Neural progenitor cell (in vitro differentiated cells): ENCODE measurements around the gene VASH2. TPM values are rescaled to one million over a fixed set of nuclear protein-coding genes. Genes with fewer than 3 reads are reported as not detected.

Experiments used
- DNase-seq: peaks from one replicate; pipeline ENCODE4 v3.0.0-alpha.2; 2016; ENCODE audit warnings: low spot score
- H2AFZ ChIP-seq: fragments of 200-600 bp; sonication (generic); replicated peaks from 2 replicates; pipeline ENCODE4 v1.6.1; 2016; ENCODE audit warnings: antibody characterized with exemption
- H3F3A ChIP-seq: fragments of 200-600 bp; sonication (generic); 2 replicates; pipeline ENCODE4 v1.6.1; 2016; ENCODE audit warnings: antibody characterized with exemption, low read depth
- H3K27ac ChIP-seq: fragments of 200-600 bp; sonication (generic); 2 replicates; pipeline ENCODE4 v1.5.1; 2016; ENCODE audit warnings: mild to moderate bottlenecking
- H3K27me3 ChIP-seq: fragments of 200-600 bp; sonication (generic); 2 replicates; pipeline ENCODE4 v1.6.1; 2016; ENCODE audit warnings: mild to moderate bottlenecking, moderate library complexity
- H3K36me3 ChIP-seq: fragments of 200-600 bp; sonication (generic); 2 replicates; pipeline ENCODE4 v1.5.1; 2016
- H3K4me1 ChIP-seq: fragments of 200-600 bp; sonication (generic); 2 replicates; pipeline ENCODE4 v1.6.1; 2016; ENCODE audit warnings: mixed run types
- H3K4me2 ChIP-seq: fragments of 200-600 bp; sonication (generic); 2 replicates; pipeline ENCODE4 v1.6.1; 2016
- H3K4me3 ChIP-seq: fragments of 200-600 bp; sonication (generic); 2 replicates; pipeline ENCODE4 v1.5.1; 2016
- H3K79me2 ChIP-seq: fragments of 200-600 bp; sonication (generic); 2 replicates; pipeline ENCODE4 v1.6.1; 2016; ENCODE audit warnings: low read depth
- H3K9ac ChIP-seq: fragments of 200-600 bp; sonication (generic); 2 replicates; pipeline ENCODE4 v1.6.1; 2016
- H3K9me3 ChIP-seq: fragments of 200-600 bp; sonication (generic); 2 replicates; pipeline ENCODE4 v1.5.1; 2016; ENCODE audit warnings: low read depth
- H4K20me1 ChIP-seq: fragments of 200-600 bp; sonication (generic); 2 replicates; pipeline ENCODE4 v1.6.1; 2016; ENCODE audit warnings: low read depth
- H3K27ac Mint-ChIP-seq: 3 replicates; pipeline ENCODE4 v1.8.0; 2021; ENCODE audit warnings: mixed read lengths
- H3K27me3 Mint-ChIP-seq: 2 replicates; pipeline ENCODE4 v1.8.0; 2022; ENCODE audit warnings: low read depth, mild to moderate bottlenecking, inconsistent platforms, moderate library complexity, mixed read lengths; ENCODE audit not compliant: insufficient read depth
- H3K36me3 Mint-ChIP-seq: 3 replicates; pipeline ENCODE4 v1.8.0; 2021; ENCODE audit warnings: mixed read lengths
- H3K4me1 Mint-ChIP-seq: 3 replicates; pipeline ENCODE4 v1.8.0; 2021; ENCODE audit warnings: mixed read lengths
- H3K4me3 Mint-ChIP-seq: 3 replicates; pipeline ENCODE4 v1.8.0; 2021; ENCODE audit warnings: mild to moderate bottlenecking, moderate library complexity, mixed read lengths
- H3K9me3 Mint-ChIP-seq: 3 replicates; pipeline ENCODE4 v1.8.0; 2020; ENCODE audit warnings: mixed read lengths
- EZH2 ChIP-seq: fragments of 200-600 bp; sonication (generic); IDR thresholded peaks from 2 replicates; pipeline ENCODE4 v1.6.1; 2017; ENCODE audit warnings: antibody characterized with exemption, mild to moderate bottlenecking, moderate library complexity
- EZH2phosphoT487 ChIP-seq: fragments of 200-600 bp; sonication (generic); IDR thresholded peaks from 2 replicates; pipeline ENCODE4 v1.6.1; 2017; ENCODE audit warnings: antibody characterized with exemption
- total RNA-seq: library from RNA; depleted of rRNA; stranded (reverse); fragments of >200 nt; gene quantifications from 2 replicates; pipeline ENCODE4 v1.2.3, GENCODE V29; 2015; ENCODE audit warnings: low replicate concordance
- TF ChIP-seq, protein P1 (sequence below): fragments of 200-600 bp; sonication (generic); IDR thresholded peaks from 2 replicates; pipeline ENCODE4 v1.5.1; 2017; ENCODE audit warnings: antibody characterized with exemption, mild to moderate bottlenecking

The VASH2 gene
- total RNA-seq, 1 donor from 2014 or later = 5.2 TPM

GRCh38 chr1:212971312-212971711, 21.0 kb downstream of the VASH2 start:
- H3K4me3 ChIP-seq = no peak overlapping the region
- Mint-ChIP-seq H3K27ac (peak overlapping the region; percentile 18), H3K9me3 (no peaks in the 10 kb centered on the region), H3K27me3 (peaks cover 5% of the 10 kb centered on the region), H3K4me3 (no peak overlapping the region), H3K36me3 (peaks cover 37% of the 10 kb centered on the region), H3K4me1 (peaks cover 30% of the 10 kb centered on the region)
- H3K4me2 ChIP-seq = no peak overlapping the region
- H3K9ac ChIP-seq = no peak overlapping the region
- H3K9me3 ChIP-seq = no peaks in the 10 kb centered on the region
- no peaks in the 10 kb centered on the region for H4K20me1 ChIP-seq
- peaks cover 8% of the 10 kb centered on the region for H3K4me1 ChIP-seq
- no peaks in the 10 kb centered on the region for H3F3A ChIP-seq
- H3K36me3 ChIP-seq = no peaks in the 10 kb centered on the region
- H3K79me2 ChIP-seq = no peaks in the 10 kb centered on the region
- H3K27me3 ChIP-seq = no peaks in the 10 kb centered on the region
- no peak overlapping the region for H2AFZ ChIP-seq
- DNase-seq = no peak
- TF ChIP-seq EZH2 (no peak), EZH2phosphoT487 (no peak)
- TF ChIP-seq, protein P1, sequence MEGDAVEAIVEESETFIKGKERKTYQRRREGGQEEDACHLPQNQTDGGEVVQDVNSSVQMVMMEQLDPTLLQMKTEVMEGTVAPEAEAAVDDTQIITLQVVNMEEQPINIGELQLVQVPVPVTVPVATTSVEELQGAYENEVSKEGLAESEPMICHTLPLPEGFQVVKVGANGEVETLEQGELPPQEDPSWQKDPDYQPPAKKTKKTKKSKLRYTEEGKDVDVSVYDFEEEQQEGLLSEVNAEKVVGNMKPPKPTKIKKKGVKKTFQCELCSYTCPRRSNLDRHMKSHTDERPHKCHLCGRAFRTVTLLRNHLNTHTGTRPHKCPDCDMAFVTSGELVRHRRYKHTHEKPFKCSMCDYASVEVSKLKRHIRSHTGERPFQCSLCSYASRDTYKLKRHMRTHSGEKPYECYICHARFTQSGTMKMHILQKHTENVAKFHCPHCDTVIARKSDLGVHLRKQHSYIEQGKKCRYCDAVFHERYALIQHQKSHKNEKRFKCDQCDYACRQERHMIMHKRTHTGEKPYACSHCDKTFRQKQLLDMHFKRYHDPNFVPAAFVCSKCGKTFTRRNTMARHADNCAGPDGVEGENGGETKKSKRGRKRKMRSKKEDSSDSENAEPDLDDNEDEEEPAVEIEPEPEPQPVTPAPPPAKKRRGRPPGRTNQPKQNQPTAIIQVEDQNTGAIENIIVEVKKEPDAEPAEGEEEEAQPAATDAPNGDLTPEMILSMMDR = no peak
- no peak overlapping the region for H3K27ac ChIP-seq

DNA sequence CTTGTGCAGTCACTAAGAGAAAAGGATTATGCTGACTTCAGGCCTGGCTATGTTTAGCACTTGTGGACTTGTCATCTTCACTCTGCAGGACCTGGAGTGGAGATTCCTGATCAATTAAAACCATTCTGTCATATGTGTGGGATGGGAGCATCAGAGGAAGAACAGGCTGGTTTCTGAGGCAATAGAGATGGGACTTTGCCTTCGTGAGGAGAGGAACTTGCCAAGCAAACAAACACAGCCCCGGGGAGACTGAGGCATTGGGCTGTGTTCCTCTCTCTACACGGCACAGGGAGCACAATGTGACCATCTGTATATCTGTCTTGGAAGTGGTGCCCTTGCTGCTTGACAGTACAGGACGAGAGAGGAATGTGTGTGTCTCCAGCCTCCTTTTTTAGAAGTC, 23.1 kb downstream of the VASH2 start:
- no peaks in the 10 kb centered on the region for H3K27me3 ChIP-seq
- no peak overlapping the region for H3K4me2 ChIP-seq
- H3K27ac Mint-ChIP-seq = no peak overlapping the region
- H3K4me1 ChIP-seq = peaks cover 5% of the 10 kb centered on the region
- H3K36me3 Mint-ChIP-seq = peaks cover 29% of the 10 kb centered on the region
- H3K27me3 Mint-ChIP-seq = peaks cover 5% of the 10 kb centered on the region
- no peaks in the 10 kb centered on the region for H3K9me3 ChIP-seq
- H3F3A ChIP-seq = no peaks in the 10 kb centered on the region
- TF ChIP-seq, protein P1 = no peak
- no peak overlapping the region for H3K27ac ChIP-seq
- H3K9ac ChIP-seq = no peak overlapping the region
- no peak for DNase-seq
- no peak overlapping the region for H3K4me3 Mint-ChIP-seq
- no peak overlapping the region for H3K4me3 ChIP-seq
- H3K9me3 Mint-ChIP-seq = no peaks in the 10 kb centered on the region
- no peaks in the 10 kb centered on the region for H4K20me1 ChIP-seq
- H3K36me3 ChIP-seq = no peaks in the 10 kb centered on the region
- H2AFZ ChIP-seq = no peak overlapping the region
- no peaks in the 10 kb centered on the region for H3K79me2 ChIP-seq
- H3K4me1 Mint-ChIP-seq = peaks cover 17% of the 10 kb centered on the region

GRCh38 chr1:212973899-212974298, 23.6 kb downstream of the VASH2 start:
- DNase-seq = no peak
- H3K27ac Mint-ChIP-seq = no peak overlapping the region
- Histone ChIP-seq H3K27me3 (no peaks in the 10 kb centered on the region), H3K79me2 (no peaks in the 10 kb centered on the region), H3K36me3 (no peaks in the 10 kb centered on the region), H3F3A (no peaks in the 10 kb centered on the region), H3K4me2 (no peak overlapping the region), H2AFZ (no peak overlapping the region), H4K20me1 (no peaks in the 10 kb centered on the region), H3K9me3 (no peaks in the 10 kb centered on the region), H3K4me3 (no peak overlapping the region), H3K27ac (no peak overlapping the region), H3K4me1 (peaks cover under 1% of the 10 kb centered on the region), H3K9ac (no peak overlapping the region)
- TF ChIP-seq EZH2 = no peak
- TF ChIP-seq, protein P1 = no peak
- H3K36me3 Mint-ChIP-seq = peaks cover 30% of the 10 kb centered on the region
- H3K4me1 Mint-ChIP-seq = peaks cover 16% of the 10 kb centered on the region
- H3K4me3 Mint-ChIP-seq = no peak overlapping the region
- H3K27me3 Mint-ChIP-seq = peaks cover 5% of the 10 kb centered on the region
- H3K9me3 Mint-ChIP-seq = no peaks in the 10 kb centered on the region

DNA sequence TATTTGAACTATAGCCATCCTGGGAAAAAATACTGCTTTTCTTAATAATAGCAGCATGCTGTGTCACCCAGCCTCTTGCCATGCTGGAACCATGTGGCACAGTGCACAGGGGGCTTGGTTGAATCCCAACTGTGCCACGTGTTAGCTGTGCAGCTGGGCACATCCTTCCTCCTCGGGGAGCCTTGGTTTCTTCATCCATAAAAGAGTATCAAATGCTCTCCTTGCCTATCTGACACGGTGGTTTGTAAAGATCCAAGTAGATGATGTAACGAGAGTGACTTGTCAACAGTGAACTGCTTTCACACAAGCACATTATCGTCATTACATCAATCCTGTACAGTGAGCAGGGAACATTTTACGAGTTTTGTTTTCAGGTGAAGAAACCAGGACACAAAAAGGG, 24.4 kb downstream of the VASH2 start:
- H3K27me3 ChIP-seq = no peaks in the 10 kb centered on the region
- Mint-ChIP-seq H3K27me3 (peaks cover 5% of the 10 kb centered on the region), H3K4me1 (peaks cover 17% of the 10 kb centered on the region), H3K27ac (no peak overlapping the region), H3K9me3 (no peaks in the 10 kb centered on the region), H3K36me3 (peaks cover 27% of the 10 kb centered on the region), H3K4me3 (no peak overlapping the region)
- peaks cover 1% of the 10 kb centered on the region for H3F3A ChIP-seq
- no peaks in the 10 kb centered on the region for H3K36me3 ChIP-seq
- H3K27ac ChIP-seq = no peak overlapping the region
- H3K4me3 ChIP-seq = no peak overlapping the region
- H3K79me2 ChIP-seq = no peaks in the 10 kb centered on the region
- H3K4me2 ChIP-seq = no peak overlapping the region
- H3K4me1 ChIP-seq = peaks cover 5% of the 10 kb centered on the region
- TF ChIP-seq, protein P1 = no peak
- TF ChIP-seq EZH2phosphoT487 (no peak), EZH2 (no peak)
- no peaks in the 10 kb centered on the region for H3K9me3 ChIP-seq
- H3K9ac ChIP-seq = no peak overlapping the region
- DNase-seq = no peak
- no peaks in the 10 kb centered on the region for H4K20me1 ChIP-seq
- H2AFZ ChIP-seq = no peak overlapping the region
